NK-92 (cell line): ENCODE results near the gene PCDHGC3.

Experiments
- DNase-seq: peaks from one replicate; lab custom pipeline; 2025; ENCODE audit not compliant: unreplicated experiment; lab: John Stamatoyannopoulos, UW

Gene PCDHGC3

DNA sequence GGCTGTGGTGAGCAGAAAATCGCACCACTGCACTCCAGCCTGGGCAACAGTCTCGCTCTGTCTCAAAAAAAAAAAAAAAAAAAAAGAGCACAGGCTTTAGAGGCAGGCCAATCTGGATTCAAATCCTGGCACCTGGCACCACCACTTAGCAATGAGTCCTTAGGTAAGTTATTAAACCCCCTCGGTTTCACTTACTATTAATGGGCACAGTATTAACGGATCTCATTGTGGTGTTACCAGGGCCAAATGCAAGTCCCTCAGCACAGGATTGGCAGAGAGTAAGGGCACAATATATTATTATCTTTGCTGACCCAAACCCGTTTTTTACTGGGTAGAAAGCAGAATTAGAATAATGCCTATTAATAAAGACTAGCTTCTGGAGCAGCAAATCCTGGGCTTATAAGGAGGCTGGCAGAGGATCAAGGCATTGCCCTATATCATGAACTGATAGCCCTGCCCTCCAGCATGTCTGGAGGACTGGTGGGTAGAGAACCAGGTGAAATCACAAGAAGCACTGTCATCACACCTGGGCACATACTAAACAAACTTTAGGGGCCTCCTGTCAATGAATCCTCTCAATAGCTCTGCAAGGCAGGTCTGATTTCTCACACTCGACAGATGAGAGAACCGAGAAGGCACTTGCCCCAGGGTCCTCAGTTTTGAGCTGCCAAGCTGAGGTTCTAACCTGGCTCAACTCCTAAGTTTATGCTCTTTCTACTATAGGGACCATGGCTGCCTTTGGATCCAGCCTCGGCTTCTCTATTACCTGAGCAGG is 30.8 kb downstream of the PCDHGC3 start:
- no peak for DNase-seq

DNA sequence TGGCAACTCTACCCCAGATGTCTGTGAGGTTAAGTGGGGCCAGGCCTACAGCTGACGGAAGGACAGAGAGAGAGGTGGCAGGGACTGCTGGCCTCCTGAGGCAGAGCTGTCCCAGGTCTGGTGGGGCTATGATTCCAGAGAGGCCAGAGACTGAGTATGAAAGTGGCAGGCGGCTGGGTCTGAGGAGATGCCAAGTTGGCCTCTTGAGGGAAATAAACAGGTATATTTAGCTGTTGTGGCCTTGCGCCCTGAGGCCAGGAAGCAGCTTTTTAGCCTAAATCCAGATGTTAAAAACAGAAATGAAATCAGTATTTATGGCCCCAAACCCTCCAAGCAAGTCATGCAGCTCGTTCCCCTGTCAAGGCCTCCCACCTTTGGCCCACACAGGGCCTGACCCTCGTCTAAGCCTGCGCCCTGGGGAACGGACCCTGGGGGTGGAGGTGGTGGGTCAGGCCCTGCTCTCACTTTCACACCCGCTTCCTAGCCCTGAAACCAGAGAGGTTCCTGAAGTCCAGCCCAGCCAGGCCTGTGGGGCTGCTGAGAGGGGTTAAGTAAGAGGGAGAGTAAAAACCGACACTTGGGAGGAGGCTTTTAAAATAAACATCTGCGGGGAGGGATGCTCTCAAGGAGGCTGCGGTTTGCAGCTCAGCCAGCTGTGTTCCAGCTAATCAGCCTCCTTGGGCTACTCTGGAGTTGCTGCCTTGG is 31.8 kb downstream of the PCDHGC3 start:
- no peak for DNase-seq

DNA sequence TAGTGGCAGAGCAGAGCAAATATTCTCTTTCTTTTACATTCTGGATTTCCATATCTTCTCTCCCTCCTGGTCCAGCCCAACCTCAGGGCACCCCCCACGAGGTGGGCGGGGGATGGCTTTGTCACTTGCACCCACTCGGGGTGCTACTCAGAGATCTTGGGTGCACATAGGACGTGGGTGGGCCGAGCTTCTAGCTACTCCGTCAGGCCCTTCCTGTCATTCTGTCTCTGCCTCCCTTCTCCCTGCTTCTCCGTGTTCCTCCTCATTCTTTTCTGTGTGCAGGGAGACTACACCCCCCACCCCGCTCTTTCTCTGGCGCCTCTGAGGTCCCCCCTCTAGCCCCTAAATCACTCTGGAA is 32.7 kb downstream of the PCDHGC3 start:
- no peak for DNase-seq

DNA sequence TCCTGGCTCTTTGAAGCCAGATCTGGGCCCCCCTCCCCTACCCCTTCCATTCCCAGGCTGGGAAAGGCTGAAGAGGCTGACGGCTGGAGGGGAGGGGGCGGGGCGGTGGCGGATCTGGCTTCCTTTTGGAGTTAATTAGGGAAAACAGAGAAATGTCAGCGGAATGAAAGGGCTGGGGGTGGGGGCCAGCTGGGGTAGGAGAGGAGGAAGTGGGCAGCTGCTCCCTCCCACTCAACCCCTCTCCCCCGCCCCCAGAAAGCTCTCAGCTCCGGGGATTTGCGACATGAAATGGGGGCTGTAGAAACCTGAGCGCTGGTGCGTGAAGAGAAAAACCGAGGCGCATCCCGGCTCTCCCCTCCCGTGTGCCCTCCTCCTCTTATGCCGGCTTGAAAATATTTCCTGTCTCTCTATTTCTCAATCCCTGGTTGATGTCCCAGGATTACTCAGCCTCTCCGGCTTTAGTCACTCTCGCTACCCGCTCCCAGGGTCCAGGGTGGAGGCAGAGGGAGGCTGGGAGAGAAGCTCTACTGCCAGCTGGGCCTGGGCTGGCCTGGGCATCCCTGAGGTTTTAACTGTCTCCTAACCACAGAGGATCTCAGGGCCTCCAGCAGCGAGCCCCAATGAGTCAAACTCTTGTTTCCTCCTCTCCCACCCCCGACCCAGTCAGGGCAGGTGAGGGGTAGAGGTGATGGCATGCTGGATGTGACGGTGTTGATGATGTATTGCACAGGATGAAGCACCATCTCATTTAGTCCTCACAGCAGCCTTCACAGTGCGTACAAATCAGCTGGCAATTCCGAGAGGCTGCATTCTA is 33.2 kb downstream of the PCDHGC3 start:
- no peak for DNase-seq

DNA sequence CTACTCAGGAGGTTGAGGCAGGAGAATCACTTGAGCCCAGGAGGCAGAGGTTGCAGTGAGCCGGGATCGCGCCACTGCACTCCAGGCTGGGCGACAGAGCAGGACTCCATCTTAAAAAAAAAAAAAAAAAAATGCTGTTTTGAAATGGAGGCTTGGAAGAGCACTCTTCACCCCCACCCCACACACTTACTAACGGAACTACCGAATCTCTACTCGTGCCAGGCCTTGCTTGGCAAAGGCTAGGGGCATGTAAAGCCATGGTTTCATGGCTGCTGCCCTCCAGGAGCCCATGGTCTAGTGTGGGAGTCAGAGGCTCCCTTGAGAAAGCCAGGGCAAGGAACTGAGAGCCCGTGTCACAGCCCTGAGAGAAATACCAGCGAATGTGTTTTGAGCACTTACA is 34.4 kb downstream of the PCDHGC3 start:
- DNase-seq, result no peak

DNA sequence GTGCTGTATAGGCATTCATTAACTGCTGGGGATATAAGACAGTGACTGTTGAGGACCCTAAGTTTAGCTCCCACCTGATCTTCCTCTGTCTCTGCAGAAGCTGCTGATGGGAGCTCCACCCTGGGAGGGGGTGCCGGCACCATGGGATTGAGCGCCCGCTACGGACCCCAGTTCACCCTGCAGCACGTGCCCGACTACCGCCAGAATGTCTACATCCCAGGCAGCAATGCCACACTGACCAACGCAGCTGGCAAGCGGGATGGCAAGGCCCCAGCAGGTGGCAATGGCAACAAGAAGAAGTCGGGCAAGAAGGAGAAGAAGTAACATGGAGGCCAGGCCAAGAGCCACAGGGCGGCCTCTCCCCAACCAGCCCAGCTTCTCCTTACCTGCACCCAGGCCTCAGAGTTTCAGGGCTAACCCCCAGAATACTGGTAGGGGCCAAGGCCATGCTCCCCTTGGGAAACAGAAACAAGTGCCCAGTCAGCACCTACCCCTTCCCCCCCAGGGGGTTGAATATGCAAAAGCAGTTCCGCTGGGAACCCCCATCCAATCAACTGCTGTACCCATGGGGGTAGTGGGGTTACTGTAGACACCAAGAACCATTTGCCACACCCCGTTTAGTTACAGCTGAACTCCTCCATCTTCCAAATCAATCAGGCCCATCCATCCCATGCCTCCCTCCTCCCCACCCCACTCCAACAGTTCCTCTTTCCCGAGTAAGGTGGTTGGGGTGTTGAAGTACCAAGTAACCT is 35.3 kb downstream of the PCDHGC3 start:
- no peak for DNase-seq

GRCh38 chr5:141511771-141512325 is 36.1 kb downstream of the PCDHGC3 start:
- DNase-seq, result no peak

GRCh38 chr5:141512390-141512910 is 36.7 kb downstream of the PCDHGC3 start:
- DNase-seq, result peak; percentile 15

DNA sequence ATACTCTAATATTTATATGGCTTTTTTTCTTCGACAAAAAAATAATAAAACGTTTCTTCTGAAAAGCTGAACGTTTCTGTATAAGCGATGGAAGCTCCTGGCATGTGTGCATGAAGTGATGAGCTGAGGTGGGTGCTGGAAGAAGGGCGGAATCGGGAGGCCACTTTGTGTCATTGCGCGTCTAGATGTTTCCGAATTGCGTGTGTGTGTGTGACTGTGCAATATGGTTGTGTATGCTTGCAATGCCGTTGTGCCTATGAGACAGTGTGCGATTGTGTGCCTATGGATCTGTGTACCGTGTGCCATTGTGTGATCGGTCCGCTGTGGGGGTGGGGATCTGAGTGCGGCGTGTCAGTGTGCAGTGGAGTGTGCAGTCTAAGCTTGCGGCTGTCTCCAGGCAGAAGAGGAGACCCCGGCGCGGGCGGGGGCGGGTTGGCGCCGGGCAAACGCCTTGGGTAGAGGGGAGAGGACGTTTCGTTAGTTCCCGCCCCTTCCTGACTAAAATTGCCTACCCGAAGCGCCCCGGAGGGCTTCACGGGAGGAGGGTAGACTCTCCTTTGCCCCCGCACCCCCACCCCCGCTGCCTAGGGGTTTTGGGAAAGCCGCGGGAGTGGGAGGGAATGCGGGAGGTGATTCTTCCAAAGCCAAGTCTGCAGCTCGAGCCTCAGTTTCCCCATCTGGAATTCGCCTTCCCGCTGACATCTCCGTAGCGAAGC is 37.3 kb downstream of the PCDHGC3 start:
- DNase-seq, result no peak

- no peak for DNase-seq
Observed at GRCh38 chr5:141513627-141514329, 38.0 kb downstream of the PCDHGC3 start.

DNA sequence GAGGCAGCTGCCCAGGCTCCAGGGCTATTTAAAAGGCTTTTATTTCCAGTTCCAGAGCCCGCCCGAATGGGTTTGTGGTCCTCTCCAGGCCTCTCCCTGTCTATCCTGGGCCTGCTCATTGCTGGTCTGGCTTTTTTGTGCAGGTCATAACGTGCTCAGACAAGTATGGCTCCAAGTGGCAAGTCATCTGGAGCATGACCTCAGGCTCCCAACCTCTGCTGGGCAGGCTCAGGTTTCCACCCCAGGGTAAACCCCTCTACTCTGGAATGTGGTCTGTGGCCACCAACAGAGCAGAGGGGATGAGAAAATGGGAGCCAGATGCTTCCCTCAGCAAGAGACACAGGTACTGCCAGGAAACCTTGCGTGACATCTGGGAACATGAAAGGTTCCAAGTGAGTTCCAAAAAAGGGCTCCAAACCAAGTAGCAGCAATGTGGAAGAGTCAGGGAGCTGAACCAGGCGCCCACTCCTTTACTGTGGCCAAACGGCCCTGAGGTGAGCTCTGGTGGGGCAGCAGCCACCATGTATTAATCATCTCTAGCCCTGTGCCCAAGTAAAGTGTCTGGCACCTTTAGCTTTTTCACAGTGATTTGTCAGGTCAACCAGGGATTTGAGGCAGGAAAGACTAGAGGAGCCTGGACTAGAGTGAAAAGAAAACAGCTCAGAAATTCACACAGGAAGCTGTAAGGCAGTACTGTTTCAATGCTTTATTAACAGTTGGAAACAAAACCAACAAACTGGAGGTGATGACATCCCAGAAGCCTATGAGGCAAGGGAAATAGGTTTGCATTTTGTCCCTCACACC is 38.8 kb downstream of the PCDHGC3 start:
- no peak for DNase-seq

DNA sequence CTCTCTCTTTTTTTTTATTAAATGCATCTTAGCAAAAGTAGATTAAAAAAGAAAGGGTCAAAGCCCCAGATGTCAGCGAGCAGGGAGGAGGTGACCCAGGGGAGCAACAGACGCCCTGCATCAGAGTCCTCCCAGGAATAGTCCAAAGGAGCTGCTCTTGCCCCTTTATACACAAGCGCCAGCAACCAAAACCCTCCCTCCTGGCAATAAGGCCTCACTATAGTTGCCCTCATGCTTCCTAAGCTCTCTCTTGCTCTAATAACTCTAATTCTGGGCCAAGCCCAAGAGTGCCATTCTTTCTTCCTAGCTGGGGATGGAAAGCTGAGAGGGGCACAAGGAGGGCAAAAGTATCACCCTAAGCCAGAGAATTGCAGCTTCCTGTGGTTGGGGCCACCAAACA is 39.4 kb downstream of the PCDHGC3 start:
- DNase-seq, result no peak

GRCh38 chr5:141515946-141516671 is 40.3 kb downstream of the PCDHGC3 start:
- no peak for DNase-seq

DNA sequence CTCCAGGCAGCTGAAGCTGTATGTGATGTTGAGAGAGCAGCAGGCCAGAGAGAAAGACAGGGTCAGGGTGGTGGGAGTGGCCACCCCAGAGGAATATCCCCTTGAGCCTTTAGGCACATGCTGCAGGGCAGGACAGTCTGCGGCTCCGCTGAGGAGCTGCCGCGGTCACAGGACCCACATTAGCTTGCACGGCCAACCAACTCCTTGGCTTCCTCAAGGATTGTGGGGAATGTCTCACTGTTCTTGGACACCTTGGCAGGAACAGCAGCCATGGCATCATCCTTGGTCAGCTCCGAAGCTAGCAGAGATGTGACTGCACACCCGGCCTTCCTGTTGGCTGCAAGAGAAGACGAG is 40.9 kb downstream of the PCDHGC3 start:
- DNase-seq, result no peak

GRCh38 chr5:141517312-141517711 is 41.5 kb downstream of the PCDHGC3 start:
- no peak for DNase-seq

GRCh38 chr5:141517880-141518617 is 42.3 kb downstream of the PCDHGC3 start:
- DNase-seq, result no peak

GRCh38 chr5:141518618-141519015 is 42.9 kb downstream of the PCDHGC3 start:
- no peak for DNase-seq
